GM19023 (cell line): ENCODE measurements around the gene FRRS1L.
A peak's percentile ranks its signal among the peaks of the same experiment; 100 is the strongest.
"Not testable (repeated sequence)": the region's sequence is repeated elsewhere in the genome, so short reads cannot be mapped to it uniquely, and the experiment has no call there.

Experiments used
- ATAC-seq: cut with Tn5 transposase; IDR thresholded peaks from one replicate; pipeline ENCODE4 v1.9.1; 2021; ENCODE audit warnings: mild to moderate bottlenecking, moderate library complexity; ENCODE audit not compliant: unreplicated experiment

The FRRS1L gene

GRCh38 chr9:109133533-109133932 is 33.5 kb downstream of the FRRS1L start:
- ATAC-seq, result no peak

GRCh38 chr9:109132567-109133021 is 34.5 kb downstream of the FRRS1L start:
- ATAC-seq, result no peak

GRCh38 chr9:109129470-109130197 is 37.4 kb downstream of the FRRS1L start:
- no peak for ATAC-seq

- not testable (repeated sequence) for ATAC-seq
These were observed 40.4 kb downstream of the FRRS1L start for GRCh38 chr9:109126671-109127070.

GRCh38 chr9:109124121-109124520 is 42.9 kb downstream of the FRRS1L start:
- ATAC-seq, result no peak

GRCh38 chr9:109122726-109123621 is 44.1 kb downstream of the FRRS1L start:
- ATAC-seq, result no peak

- ATAC-seq, result no peak
These were observed 45.7 kb downstream of the FRRS1L start for GRCh38 chr9:109121232-109121796.

GRCh38 chr9:109120204-109120789 is 46.8 kb downstream of the FRRS1L start:
- no peak for ATAC-seq

- peak; percentile 93 for ATAC-seq
These were observed 47.4 kb downstream of the FRRS1L start, which contains the start of gene TMEM245 for GRCh38 chr9:109119439-109120203. TSS of gene TMEM245 (minus strand) at chr9:109119947. CDS start at chr9:109119913, 34 bp downstream.

GRCh38 chr9:109118808-109119438 is 48.1 kb downstream of the FRRS1L start:
- ATAC-seq, result no peak

GRCh38 chr9:109117856-109118807 is 48.9 kb downstream of the FRRS1L start:
- ATAC-seq, result no peak

- ATAC-seq, result no peak
These were observed 51.0 kb downstream of the FRRS1L start for GRCh38 chr9:109115931-109116526.

GRCh38 chr9:109114670-109115069 is 52.4 kb downstream of the FRRS1L start:
- ATAC-seq, result no peak

- no peak for ATAC-seq
These were observed 53.0 kb downstream of the FRRS1L start for GRCh38 chr9:109113892-109114609.

GRCh38 chr9:109113254-109113653 is 53.8 kb downstream of the FRRS1L start:
- ATAC-seq, result no peak

GRCh38 chr9:109110329-109111021 is 56.6 kb downstream of the FRRS1L start:
- peak; percentile 72 for ATAC-seq

- ATAC-seq, result no peak
These were observed 57.1 kb downstream of the FRRS1L start for GRCh38 chr9:109109967-109110328.
